HepG2 (cell line): ENCODE results near the gene FKBP1B. TPM values are rescaled to one million over a fixed set of nuclear protein-coding genes. Genes with fewer than 3 reads are reported as not detected.

ENCODE experiments used
- DMAP1 ChIP-seq: IDR thresholded peaks from 2 replicates; pipeline ENCODE4 v1.6.1; 2016
- ETV6 ChIP-seq: sonication (generic); formaldehyde crosslinking; conservative IDR thresholded peaks from 2 replicates; pipeline ENCODE4 v1.4.0; 2020; ENCODE audit warnings: missing genetic modification reagents
- HMG20A ChIP-seq: IDR thresholded peaks from 2 replicates; pipeline ENCODE4 v1.6.1; 2016; ENCODE audit warnings: borderline replicate concordance
- MAFK ChIP-seq, 2 experiments: IDR thresholded peaks in 1 of 2; conservative IDR thresholded peaks in 1 of 2; 2 replicates each; pipeline ENCODE4 v1.6.1; 2011; ENCODE audit warnings: improper control_type of control experiment in 2 of 2, low read length in 2 of 2
- MXI1 ChIP-seq: IDR thresholded peaks from 3 replicates; pipeline ENCODE4 v1.6.1; 2012; ENCODE audit warnings: low read depth, low read length, inconsistent platforms, borderline replicate concordance
- RXRB ChIP-seq: IDR thresholded peaks from 2 replicates; pipeline ENCODE4 v1.6.1; 2016; ENCODE audit warnings: borderline replicate concordance, missing genetic modification reagents, missing compliant biosample characterization
- TBP ChIP-seq: sonication (generic); formaldehyde crosslinking; IDR thresholded peaks from 2 replicates; pipeline ENCODE4 v1.5.0; 2020; ENCODE audit warnings: missing genetic modification reagents
- TOE1 ChIP-seq: sonication (generic); formaldehyde crosslinking; IDR thresholded peaks from 2 replicates; pipeline ENCODE4 v1.4.0; 2020; ENCODE audit warnings: mild to moderate bottlenecking, missing genetic modification reagents
- ZNF468 ChIP-seq: sonication (generic); formaldehyde crosslinking; IDR thresholded peaks from 2 replicates; pipeline ENCODE4 v1.8.0; 2022; ENCODE audit warnings: mild to moderate bottlenecking, moderate library complexity, missing genetic modification reagents
- ZNF484 ChIP-seq: sonication (generic); formaldehyde crosslinking; IDR thresholded peaks from 2 replicates; pipeline ENCODE4 v1.5.1; 2020; ENCODE audit warnings: mild to moderate bottlenecking, low read depth, missing genetic modification reagents, borderline replicate concordance
- ZNF598 ChIP-seq: sonication (generic); formaldehyde crosslinking; IDR thresholded peaks from 2 replicates; pipeline ENCODE4 v1.5.1; 2020; ENCODE audit warnings: mild to moderate bottlenecking, missing genetic modification reagents, borderline replicate concordance
- ZNF766 ChIP-seq: sonication (generic); formaldehyde crosslinking; IDR thresholded peaks from 2 replicates; pipeline ENCODE4 v1.5.0; 2020; ENCODE audit warnings: missing genetic modification reagents, borderline replicate concordance
- ZNF782 ChIP-seq: sonication (generic); formaldehyde crosslinking; IDR thresholded peaks from 2 replicates; pipeline ENCODE4 v1.4.0; 2020; ENCODE audit warnings: missing genetic modification reagents, mild to moderate bottlenecking, borderline replicate concordance
- polyA plus RNA-seq, 8 experiments: library from polyadenylated mRNA; depleted of rRNA in 3 of 8; stranded (reverse) in 7 of 8; unstranded in 1 of 8; fragments of >200 nt; fragmentation: Illumina TruSeq in 4 of 8; extraction: Trizol in 4 of 8; gene quantifications; 2 replicates each; pipeline versions ENCODE4 v1.2.1 to v1.2.3, GENCODE V29; 2011 to 2016; ENCODE audit warnings: low read depth in 4 of 8, missing spikeins in 1 of 8, mixed read lengths in 1 of 8; ENCODE audit not compliant: insufficient read depth in 1 of 8
- total RNA-seq, 5 experiments: library from RNA; depleted of rRNA; stranded (reverse); fragments of >200 nt; fragmentation: Illumina TruSeq; extraction: Trizol; gene quantifications; 2 replicates each; pipeline ENCODE4 v1.2.3, GENCODE V29; 2016; ENCODE audit warnings: low read depth in 1 of 5
- TF ChIP-seq, protein P1 (sequence below): sonication (generic); formaldehyde crosslinking; IDR thresholded peaks from 2 replicates; pipeline ENCODE4 v1.8.0; 2022; ENCODE audit warnings: mild to moderate bottlenecking, missing genetic modification reagents, borderline replicate concordance
- TF ChIP-seq, protein P2 (sequence below): sonication (generic); formaldehyde crosslinking; IDR thresholded peaks from 2 replicates; pipeline ENCODE4 v1.4.0; 2020; ENCODE audit warnings: missing genetic modification reagents, borderline replicate concordance
- TF ChIP-seq, protein P3 (sequence below): sonication (generic); formaldehyde crosslinking; IDR thresholded peaks from 2 replicates; pipeline ENCODE4 v1.8.0; 2023; ENCODE audit warnings: mild to moderate bottlenecking, missing genetic modification reagents
- TF ChIP-seq, protein P4 (sequence below): sonication (generic); formaldehyde crosslinking; IDR thresholded peaks from 2 replicates; pipeline ENCODE4 v1.4.0; 2020; ENCODE audit warnings: missing genetic modification reagents

Gene FKBP1B
- total and polyA plus RNA-seq, 2 of the 13 experiments (the other 11 are each of a cell fraction or from before 2014, with no cell fraction given) = 35.2 to 96.3 TPM

DNA sequence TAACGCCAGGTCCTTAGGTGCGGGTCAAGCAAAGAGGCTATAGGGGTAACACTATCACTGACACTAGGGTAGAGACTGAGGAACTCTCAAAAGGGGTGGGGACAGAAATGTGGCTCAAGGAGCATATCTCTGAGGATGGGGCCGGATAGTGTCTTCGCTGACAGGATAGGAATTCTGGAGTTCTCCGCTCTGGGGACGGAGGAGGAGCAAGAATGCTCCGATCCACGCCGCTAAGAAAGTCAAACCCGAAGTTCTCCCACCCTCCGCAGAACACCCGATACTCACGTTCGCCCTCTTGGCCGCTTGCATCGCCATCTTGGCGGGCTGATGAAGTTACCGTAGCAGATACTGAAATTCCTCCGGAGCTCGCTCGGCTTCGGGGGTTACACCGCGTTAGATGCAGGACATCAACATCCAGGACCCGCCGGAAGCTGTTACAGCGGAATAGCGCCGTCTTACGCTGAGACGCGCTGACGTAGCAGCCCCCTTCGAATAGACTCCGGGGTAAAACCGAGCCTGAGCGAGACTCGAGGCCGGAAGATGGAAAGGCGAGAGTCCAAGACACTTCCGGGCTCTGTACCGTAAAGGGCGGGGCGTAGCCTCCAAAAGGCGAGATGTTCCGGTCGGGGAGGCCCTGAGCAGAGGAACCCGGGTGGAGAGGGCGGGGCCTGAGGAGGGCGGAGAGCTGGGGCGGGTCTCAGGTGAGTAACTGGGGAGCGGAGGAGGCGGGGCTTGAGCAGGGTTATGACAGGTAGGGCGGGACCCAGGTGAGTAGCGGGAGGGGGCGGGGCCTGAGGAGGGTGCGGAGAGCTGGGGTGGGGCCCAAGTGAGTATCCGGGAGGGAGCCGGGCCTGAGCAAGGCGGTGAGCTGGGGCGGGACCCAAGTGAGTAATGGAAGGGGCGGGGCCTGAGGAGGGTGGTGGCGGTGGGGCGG is 26.6 kb downstream of the FKBP1B start, which contains the start of gene SF3B6 (continued):
- TF ChIP-seq MAFK (conservative IDR thresholded peaks at IDR 0.05 in 1 of 2, IDR thresholded peaks at IDR 0.05 in 1 of 2; ENCODE audit: low read length in 2 of 2) (peak; percentile 64 to 73), ZNF782 (CRISPR knock-in tag) (peak; percentile 92), ZNF598 (CRISPR knock-in tag) (peak; percentile 96), ZNF484 (no peak), HMG20A (CRISPR knock-in tag) (peak; percentile 68; the same call in 1 of the 2 replicates), DMAP1 (peak; percentile 95), TOE1 (CRISPR knock-in tag) (peak; percentile 89; the same call in 1 of the 2 replicates), TBP (CRISPR knock-in tag) (no peak), ETV6 (CRISPR knock-in tag) (peak; percentile 90; the same call in 1 of the 2 replicates), RXRB (peak; percentile 91), ZNF468 (CRISPR knock-in tag) (no peak), ZNF766 (peak; percentile 95), MXI1 (peak; percentile 74; the same call in 1 of the 3 replicates)
- TF ChIP-seq, protein P1, sequence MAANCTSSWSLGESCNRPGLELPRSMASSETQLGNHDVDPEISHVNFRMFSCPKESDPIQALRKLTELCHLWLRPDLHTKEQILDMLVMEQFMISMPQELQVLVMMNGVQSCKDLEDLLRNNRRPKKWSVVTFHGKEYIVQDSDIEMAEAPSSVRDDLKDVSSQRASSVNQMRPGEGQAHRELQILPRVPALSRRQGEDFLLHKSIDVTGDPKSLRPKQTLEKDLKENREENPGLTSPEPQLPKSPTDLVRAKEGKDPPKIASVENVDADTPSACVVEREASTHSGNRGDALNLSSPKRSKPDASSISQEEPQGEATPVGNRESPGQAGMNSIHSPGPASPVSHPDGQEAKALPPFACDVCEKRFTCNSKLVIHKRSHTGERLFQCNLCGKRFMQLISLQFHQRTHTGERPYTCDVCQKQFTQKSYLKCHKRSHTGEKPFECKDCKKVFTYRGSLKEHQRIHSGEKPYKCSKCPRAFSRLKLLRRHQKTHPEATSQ (CRISPR knock-in tag) = peak; percentile 86; the same call in 1 of the 2 replicates
- TF ChIP-seq, protein P2, sequence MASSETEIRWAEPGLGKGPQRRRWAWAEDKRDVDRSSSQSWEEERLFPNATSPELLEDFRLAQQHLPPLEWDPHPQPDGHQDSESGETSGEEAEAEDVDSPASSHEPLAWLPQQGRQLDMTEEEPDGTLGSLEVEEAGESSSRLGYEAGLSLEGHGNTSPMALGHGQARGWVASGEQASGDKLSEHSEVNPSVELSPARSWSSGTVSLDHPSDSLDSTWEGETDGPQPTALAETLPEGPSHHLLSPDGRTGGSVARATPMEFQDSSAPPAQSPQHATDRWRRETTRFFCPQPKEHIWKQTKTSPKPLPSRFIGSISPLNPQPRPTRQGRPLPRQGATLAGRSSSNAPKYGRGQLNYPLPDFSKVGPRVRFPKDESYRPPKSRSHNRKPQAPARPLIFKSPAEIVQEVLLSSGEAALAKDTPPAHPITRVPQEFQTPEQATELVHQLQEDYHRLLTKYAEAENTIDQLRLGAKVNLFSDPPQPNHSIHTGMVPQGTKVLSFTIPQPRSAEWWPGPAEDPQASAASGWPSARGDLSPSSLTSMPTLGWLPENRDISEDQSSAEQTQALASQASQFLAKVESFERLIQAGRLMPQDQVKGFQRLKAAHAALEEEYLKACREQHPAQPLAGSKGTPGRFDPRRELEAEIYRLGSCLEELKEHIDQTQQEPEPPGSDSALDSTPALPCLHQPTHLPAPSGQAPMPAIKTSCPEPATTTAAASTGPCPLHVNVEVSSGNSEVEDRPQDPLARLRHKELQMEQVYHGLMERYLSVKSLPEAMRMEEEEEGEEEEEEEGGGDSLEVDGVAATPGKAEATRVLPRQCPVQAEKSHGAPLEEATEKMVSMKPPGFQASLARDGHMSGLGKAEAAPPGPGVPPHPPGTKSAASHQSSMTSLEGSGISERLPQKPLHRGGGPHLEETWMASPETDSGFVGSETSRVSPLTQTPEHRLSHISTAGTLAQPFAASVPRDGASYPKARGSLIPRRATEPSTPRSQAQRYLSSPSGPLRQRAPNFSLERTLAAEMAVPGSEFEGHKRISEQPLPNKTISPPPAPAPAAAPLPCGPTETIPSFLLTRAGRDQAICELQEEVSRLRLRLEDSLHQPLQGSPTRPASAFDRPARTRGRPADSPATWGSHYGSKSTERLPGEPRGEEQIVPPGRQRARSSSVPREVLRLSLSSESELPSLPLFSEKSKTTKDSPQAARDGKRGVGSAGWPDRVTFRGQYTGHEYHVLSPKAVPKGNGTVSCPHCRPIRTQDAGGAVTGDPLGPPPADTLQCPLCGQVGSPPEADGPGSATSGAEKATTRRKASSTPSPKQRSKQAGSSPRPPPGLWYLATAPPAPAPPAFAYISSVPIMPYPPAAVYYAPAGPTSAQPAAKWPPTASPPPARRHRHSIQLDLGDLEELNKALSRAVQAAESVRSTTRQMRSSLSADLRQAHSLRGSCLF (CRISPR knock-in tag) = no peak
- TF ChIP-seq, protein P3, sequence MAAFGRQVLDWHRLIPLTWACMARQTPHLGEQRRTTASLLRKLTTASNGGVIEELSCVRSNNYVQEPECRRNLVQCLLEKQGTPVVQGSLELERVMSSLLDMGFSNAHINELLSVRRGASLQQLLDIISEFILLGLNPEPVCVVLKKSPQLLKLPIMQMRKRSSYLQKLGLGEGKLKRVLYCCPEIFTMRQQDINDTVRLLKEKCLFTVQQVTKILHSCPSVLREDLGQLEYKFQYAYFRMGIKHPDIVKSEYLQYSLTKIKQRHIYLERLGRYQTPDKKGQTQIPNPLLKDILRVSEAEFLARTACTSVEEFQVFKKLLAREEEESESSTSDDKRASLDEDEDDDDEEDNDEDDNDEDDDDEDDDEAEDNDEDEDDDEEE (CRISPR knock-in tag) = peak; percentile 62; the same call in 1 of the 2 replicates
- TF ChIP-seq, protein P4, sequence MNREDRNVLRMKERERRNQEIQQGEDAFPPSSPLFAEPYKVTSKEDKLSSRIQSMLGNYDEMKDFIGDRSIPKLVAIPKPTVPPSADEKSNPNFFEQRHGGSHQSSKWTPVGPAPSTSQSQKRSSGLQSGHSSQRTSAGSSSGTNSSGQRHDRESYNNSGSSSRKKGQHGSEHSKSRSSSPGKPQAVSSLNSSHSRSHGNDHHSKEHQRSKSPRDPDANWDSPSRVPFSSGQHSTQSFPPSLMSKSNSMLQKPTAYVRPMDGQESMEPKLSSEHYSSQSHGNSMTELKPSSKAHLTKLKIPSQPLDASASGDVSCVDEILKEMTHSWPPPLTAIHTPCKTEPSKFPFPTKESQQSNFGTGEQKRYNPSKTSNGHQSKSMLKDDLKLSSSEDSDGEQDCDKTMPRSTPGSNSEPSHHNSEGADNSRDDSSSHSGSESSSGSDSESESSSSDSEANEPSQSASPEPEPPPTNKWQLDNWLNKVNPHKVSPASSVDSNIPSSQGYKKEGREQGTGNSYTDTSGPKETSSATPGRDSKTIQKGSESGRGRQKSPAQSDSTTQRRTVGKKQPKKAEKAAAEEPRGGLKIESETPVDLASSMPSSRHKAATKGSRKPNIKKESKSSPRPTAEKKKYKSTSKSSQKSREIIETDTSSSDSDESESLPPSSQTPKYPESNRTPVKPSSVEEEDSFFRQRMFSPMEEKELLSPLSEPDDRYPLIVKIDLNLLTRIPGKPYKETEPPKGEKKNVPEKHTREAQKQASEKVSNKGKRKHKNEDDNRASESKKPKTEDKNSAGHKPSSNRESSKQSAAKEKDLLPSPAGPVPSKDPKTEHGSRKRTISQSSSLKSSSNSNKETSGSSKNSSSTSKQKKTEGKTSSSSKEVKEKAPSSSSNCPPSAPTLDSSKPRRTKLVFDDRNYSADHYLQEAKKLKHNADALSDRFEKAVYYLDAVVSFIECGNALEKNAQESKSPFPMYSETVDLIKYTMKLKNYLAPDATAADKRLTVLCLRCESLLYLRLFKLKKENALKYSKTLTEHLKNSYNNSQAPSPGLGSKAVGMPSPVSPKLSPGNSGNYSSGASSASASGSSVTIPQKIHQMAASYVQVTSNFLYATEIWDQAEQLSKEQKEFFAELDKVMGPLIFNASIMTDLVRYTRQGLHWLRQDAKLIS (CRISPR knock-in tag) = 0 out of 2 replicates have a peak, but pooled peaks have one; percentile 67
